ENCODE measurements around the gene FFAR3.
"Not testable (repeated sequence)": the region's sequence is repeated elsewhere in the genome, so short reads cannot be mapped to it uniquely, and the experiment has no call there.

DNA sequence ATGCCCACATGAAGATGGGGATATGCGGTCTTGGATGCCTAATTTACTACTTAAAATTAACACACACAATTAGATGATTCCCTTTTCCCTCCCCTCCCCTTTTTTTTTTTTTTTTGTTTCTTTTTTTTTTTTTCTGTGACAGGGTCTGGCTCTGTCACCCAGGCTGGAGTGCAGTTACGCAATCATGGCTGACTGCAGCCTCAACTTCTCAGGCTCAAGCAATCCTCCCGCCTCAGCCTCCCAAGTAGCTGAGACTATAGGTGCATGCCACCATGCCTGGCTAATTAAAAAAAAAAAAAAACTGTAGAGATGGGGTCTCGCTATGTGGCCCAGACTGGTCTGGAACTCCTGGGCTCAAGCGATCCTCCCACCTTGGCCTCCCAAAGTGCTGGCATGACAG is 21.3 kb downstream of the FFAR3 start:
- TF ChIP-seq, protein P1, sequence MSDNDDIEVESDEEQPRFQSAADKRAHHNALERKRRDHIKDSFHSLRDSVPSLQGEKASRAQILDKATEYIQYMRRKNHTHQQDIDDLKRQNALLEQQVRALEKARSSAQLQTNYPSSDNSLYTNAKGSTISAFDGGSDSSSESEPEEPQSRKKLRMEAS (IDR thresholded peaks at IDR 0.05; ENCODE audit: low read depth, low read length) = not testable (repeated sequence)
- TF ChIP-seq, protein P2, sequence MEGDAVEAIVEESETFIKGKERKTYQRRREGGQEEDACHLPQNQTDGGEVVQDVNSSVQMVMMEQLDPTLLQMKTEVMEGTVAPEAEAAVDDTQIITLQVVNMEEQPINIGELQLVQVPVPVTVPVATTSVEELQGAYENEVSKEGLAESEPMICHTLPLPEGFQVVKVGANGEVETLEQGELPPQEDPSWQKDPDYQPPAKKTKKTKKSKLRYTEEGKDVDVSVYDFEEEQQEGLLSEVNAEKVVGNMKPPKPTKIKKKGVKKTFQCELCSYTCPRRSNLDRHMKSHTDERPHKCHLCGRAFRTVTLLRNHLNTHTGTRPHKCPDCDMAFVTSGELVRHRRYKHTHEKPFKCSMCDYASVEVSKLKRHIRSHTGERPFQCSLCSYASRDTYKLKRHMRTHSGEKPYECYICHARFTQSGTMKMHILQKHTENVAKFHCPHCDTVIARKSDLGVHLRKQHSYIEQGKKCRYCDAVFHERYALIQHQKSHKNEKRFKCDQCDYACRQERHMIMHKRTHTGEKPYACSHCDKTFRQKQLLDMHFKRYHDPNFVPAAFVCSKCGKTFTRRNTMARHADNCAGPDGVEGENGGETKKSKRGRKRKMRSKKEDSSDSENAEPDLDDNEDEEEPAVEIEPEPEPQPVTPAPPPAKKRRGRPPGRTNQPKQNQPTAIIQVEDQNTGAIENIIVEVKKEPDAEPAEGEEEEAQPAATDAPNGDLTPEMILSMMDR (IDR thresholded peaks at IDR 0.05; ENCODE audit: low read depth, low read length) = not testable (repeated sequence)
- not testable (repeated sequence) for TF ChIP-seq POLR2A (IDR thresholded peaks at IDR 0.05; ENCODE audit: extremely low read depth, insufficient read length); MYC (IDR thresholded peaks at IDR 0.05; ENCODE audit: low read depth, low read length)
